B cell (primary cell): ENCODE data around the gene PPP2R5C. TPM values are rescaled to one million over a fixed set of nuclear protein-coding genes. Genes with fewer than 3 reads are reported as not detected.

Experiments
- ATAC-seq: fragments of 200-7000 bp; cut with Tn5 transposase; one replicate; pipeline ENCODE4 v1.10.0; 2021; ENCODE audit warnings: low read depth, mild to moderate bottlenecking, moderate number of reproducible peaks, moderate library complexity
- CTCF ChIA-PET: fragments of 350-600 bp; sonication (Branson Sonifier 250); formaldehyde crosslinking; loops from one replicate; lab custom pipeline; 2021; ENCODE audit warnings: antibody characterized with exemption, inconsistent platforms; lab: Charles Lee
- POLR2A ChIA-PET: fragments of 350-600 bp; sonication (Branson Sonifier 250); formaldehyde crosslinking; loops from one replicate; lab custom pipeline; 2021; ENCODE audit warnings: antibody characterized with exemption; lab: Charles Lee
- DNase-seq: peaks from one replicate; pipeline ENCODE4 v3.0.0; 2013
- H2AFZ ChIP-seq: 2 replicates; pipeline ENCODE4 v1.6.1; 2012; ENCODE audit warnings: mild to moderate bottlenecking, low read depth, low read length; ENCODE audit not compliant: insufficient read depth, poor library complexity, severe bottlenecking
- H3K27ac ChIP-seq, 2 donors: 1 replicate in 1 of 2; 2 replicates in 1 of 2; pipeline ENCODE4 v1.5.1; 2012 to 2013; ENCODE audit warnings: low read length in 2 of 2, mild to moderate bottlenecking in 2 of 2, moderate library complexity in 1 of 2
- H3K27me3 ChIP-seq, 4 experiments: fragments of 200-600 bp in 1 of 4; sonication (generic) in 1 of 4; replicated peaks in 1 of 4; 1 replicate in 2 of 4; 2 replicates in 2 of 4; pipeline versions ENCODE4 v1.6.1 to v1.7.0; 2013 to 2016; ENCODE audit warnings: low read length in 3 of 4, mild to moderate bottlenecking in 2 of 4, mixed read lengths in 1 of 4, moderate library complexity in 1 of 4; ENCODE audit not compliant: insufficient read depth in 4 of 4, control insufficient read depth in 3 of 4; ENCODE audit errors: control extremely low read depth in 1 of 4
- H3K36me3 ChIP-seq, 2 experiments: replicated peaks in 1 of 2; 1 replicate in 1 of 2; 2 replicates in 1 of 2; pipeline versions ENCODE4 v1.6.1 to v1.7.1; 2013; ENCODE audit warnings: low read length in 1 of 2; ENCODE audit not compliant: insufficient read depth in 2 of 2, control insufficient read depth in 1 of 2; ENCODE audit errors: control extremely low read depth in 1 of 2, extremely low read depth in 1 of 2
- H3K4me1 ChIP-seq, 2 donors: fragments of 200-600 bp in 1 of 2; sonication (generic) in 1 of 2; 1 replicate in 1 of 2; 2 replicates in 1 of 2; pipeline versions ENCODE4 v1.5.1 to v1.6.1; 2013 to 2017; ENCODE audit warnings: low read length in 2 of 2; ENCODE audit not compliant: control insufficient read depth in 2 of 2, insufficient read depth in 2 of 2
- H3K4me2 ChIP-seq: replicated peaks from 2 replicates; pipeline ENCODE3; 2012; ENCODE audit warnings: mild to moderate bottlenecking, low read depth, low read length; ENCODE audit not compliant: poor library complexity, severe bottlenecking
- H3K4me3 ChIP-seq, 5 experiments: fragments of 200-600 bp in 1 of 5; sonication (generic) in 1 of 5; 1 replicate in 3 of 5; 2 replicates in 2 of 5; pipeline versions ENCODE4 v1.5.1 to v1.7.0; 2011 to 2016; ENCODE audit warnings: low read length in 4 of 5, mild to moderate bottlenecking in 4 of 5, low read depth in 2 of 5, control low read depth in 1 of 5, moderate library complexity in 1 of 5; ENCODE audit not compliant: insufficient read depth in 1 of 5; ENCODE audit errors: control extremely low read depth in 1 of 5, extremely low read depth in 1 of 5
- H3K79me2 ChIP-seq: fragments of 200-600 bp; sonication (generic); one replicate; pipeline ENCODE4 v1.6.0; 2016; ENCODE audit warnings: low read length; ENCODE audit not compliant: control insufficient read depth, insufficient read depth
- H3K9ac ChIP-seq: fragments of 200-600 bp; sonication (generic); 2 replicates; pipeline ENCODE4 v1.6.1; 2017; ENCODE audit warnings: mild to moderate bottlenecking, low read length, moderate library complexity
- H3K9me3 ChIP-seq, 3 donors: one replicate each; pipeline versions ENCODE4 v1.6.1 to v1.7.1; 2013; ENCODE audit warnings: low read length in 2 of 3; ENCODE audit not compliant: control insufficient read depth in 2 of 3, insufficient read depth in 1 of 3; ENCODE audit errors: control extremely low read depth in 1 of 3
- H4K20me1 ChIP-seq: 2 replicates; pipeline ENCODE4 v1.6.0; 2012; ENCODE audit warnings: mild to moderate bottlenecking, low read length; ENCODE audit not compliant: insufficient read depth, control insufficient read depth, poor library complexity, severe bottlenecking
- H3K27ac Mint-ChIP-seq: one replicate; pipeline ENCODE4 v1.8.0; 2021; ENCODE audit warnings: mixed read lengths
- H3K27me3 Mint-ChIP-seq: one replicate; pipeline ENCODE4 v1.8.0; 2021; ENCODE audit warnings: mixed read lengths
- H3K4me1 Mint-ChIP-seq: one replicate; pipeline ENCODE4 v1.8.0; 2021; ENCODE audit warnings: mixed read lengths
- H3K4me3 Mint-ChIP-seq: one replicate; pipeline ENCODE4 v1.8.0; 2021; ENCODE audit warnings: mixed read lengths
- H3K9me3 Mint-ChIP-seq: one replicate; pipeline ENCODE4 v1.8.0; 2022; ENCODE audit warnings: mixed read lengths; ENCODE audit not compliant: insufficient read depth
- EZH2 ChIP-seq: IDR thresholded peaks from 2 replicates; pipeline ENCODE4 v1.6.1; 2012; ENCODE audit warnings: borderline replicate concordance, low read depth, mild to moderate bottlenecking, moderate library complexity, low read length; ENCODE audit not compliant: insufficient read depth, poor library complexity, severe bottlenecking
- WGBS: methylation state at CpG from one replicate; pipeline ENCODE4 v1.1.5; 2013; ENCODE audit warnings: missing lambda C conversion rate; ENCODE audit not compliant: insufficient coverage; 5-methylcytosine and 5-hydroxymethylcytosine counted together
- intact Hi-C: fragments of 100-400 bp; cut with micrococcal nuclease; formaldehyde crosslinking; loops from one replicate; pipeline ENCODE4 v1.10.0; 2022
- polyA plus RNA-seq: library from polyadenylated mRNA; depleted of rRNA; stranded (reverse); fragments of >200 nt; gene quantifications from 2 replicates; pipeline ENCODE4 v1.2.3, GENCODE V29; 2012
- total RNA-seq, 2 donors: library from RNA; stranded (reverse); fragments of 120-200 nt in 1 of 2; gene quantifications; 1 replicate in 1 of 2; 2 replicates in 1 of 2; pipeline versions ENCODE4 v1.2.3 to v1.2.4, GENCODE V29; 2013 to 2022
- TF ChIP-seq, protein P1 (sequence below): fragments of 200-600 bp; IDR thresholded peaks from one replicate; pipeline ENCODE4 v1.8.0; 2022; ENCODE audit warnings: antibody characterized with exemption, mild to moderate bottlenecking

Gene PPP2R5C
- total and polyA plus RNA-seq, 2 donors (not counting 1 experiment from before 2014, with no cell fraction given): 91.7 to 330 TPM

- Histone ChIP-seq H3K9ac (peak overlapping the region; percentile 17), H3K36me3 (no peaks in the 10 kb centered on the region), H3K27me3 (no peaks in the 10 kb centered on the region), H3K4me2 (peak overlapping the region; percentile 43), H4K20me1 (peaks cover 6% of the 10 kb centered on the region), H3K79me2 (peaks cover 40% of the 10 kb centered on the region), H3K27ac (peak overlapping the region; percentile 54 to 63), H3K4me3 (no peak overlapping the region), H3K4me1 (peaks cover 40 to 55% of the 10 kb centered on the region in 2 donors), H3K9me3 (no peaks in the 10 kb centered on the region), H2AFZ (peak overlapping the region; percentile 14)
- TF ChIP-seq, protein P1, sequence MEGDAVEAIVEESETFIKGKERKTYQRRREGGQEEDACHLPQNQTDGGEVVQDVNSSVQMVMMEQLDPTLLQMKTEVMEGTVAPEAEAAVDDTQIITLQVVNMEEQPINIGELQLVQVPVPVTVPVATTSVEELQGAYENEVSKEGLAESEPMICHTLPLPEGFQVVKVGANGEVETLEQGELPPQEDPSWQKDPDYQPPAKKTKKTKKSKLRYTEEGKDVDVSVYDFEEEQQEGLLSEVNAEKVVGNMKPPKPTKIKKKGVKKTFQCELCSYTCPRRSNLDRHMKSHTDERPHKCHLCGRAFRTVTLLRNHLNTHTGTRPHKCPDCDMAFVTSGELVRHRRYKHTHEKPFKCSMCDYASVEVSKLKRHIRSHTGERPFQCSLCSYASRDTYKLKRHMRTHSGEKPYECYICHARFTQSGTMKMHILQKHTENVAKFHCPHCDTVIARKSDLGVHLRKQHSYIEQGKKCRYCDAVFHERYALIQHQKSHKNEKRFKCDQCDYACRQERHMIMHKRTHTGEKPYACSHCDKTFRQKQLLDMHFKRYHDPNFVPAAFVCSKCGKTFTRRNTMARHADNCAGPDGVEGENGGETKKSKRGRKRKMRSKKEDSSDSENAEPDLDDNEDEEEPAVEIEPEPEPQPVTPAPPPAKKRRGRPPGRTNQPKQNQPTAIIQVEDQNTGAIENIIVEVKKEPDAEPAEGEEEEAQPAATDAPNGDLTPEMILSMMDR: no peak
- no peak for TF ChIP-seq EZH2
- ChIA-PET CTCF (interaction anchor here (1.3 to 15.9 kb wide), 3 partner anchors 34 to 105 kb away, joined by 4 to 190 read pairs (median 11); no protein-coding TSS in a partner anchor), POLR2A (interaction anchor here (0.6 to 2.1 kb wide), 2 partner anchors 35 to 53 kb away, joined by 6 to 7 read pairs; no protein-coding TSS in a partner anchor)
- H3K4me1 Mint-ChIP-seq: peaks cover 60% of the 10 kb centered on the region
- no peaks in the 10 kb centered on the region for H3K9me3 Mint-ChIP-seq
- ATAC-seq (peak; percentile 12), DNase-seq (no peak)
- intact Hi-C loops: loop anchor here (2.0 kb wide), 1 partner anchor 50 kb away; no protein-coding TSS in a partner anchor
- 14% methylated on average over 4 of the region's 8 CpGs for WGBS
- no peaks in the 10 kb centered on the region for H3K27me3 Mint-ChIP-seq
- peak overlapping the region; percentile 93 for H3K27ac Mint-ChIP-seq
- H3K4me3 Mint-ChIP-seq: peak overlapping the region; percentile 36
Measured at GRCh38 chr14:101774814-101775213, 13.3 kb downstream of the PPP2R5C start.

DNA sequence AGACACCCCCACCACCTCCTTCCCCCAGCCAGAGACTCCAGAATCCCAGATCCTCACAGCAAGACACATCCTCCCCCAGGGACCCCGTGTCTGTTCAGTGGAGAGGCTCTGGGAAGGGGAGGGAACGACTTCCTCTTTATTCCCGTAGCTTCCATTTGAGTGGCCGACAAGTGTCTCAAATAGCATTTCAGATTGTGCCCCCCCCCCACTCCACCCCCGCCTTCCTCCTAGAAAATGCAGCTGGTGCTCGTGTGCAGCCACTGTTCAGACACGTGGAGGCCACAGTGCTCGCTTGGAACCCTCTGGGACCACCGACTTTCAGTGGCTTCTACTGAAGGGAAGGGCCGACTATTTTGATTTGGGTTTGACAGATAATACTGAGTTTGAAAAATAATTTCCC is 14.3 kb downstream of the PPP2R5C start:
- peaks cover 67% of the 10 kb centered on the region for H3K4me1 Mint-ChIP-seq
- H3K36me3 ChIP-seq: no peaks in the 10 kb centered on the region
- H3K4me2 ChIP-seq: peak overlapping the region; percentile 50
- TF ChIP-seq, protein P1: no peak
- TF ChIP-seq EZH2: no peak
- ATAC-seq (peak; percentile 43), DNase-seq (peak; percentile 40)
- no peaks in the 10 kb centered on the region for H3K9me3 ChIP-seq
- H3K9ac ChIP-seq: peak overlapping the region; percentile 7
- no peaks in the 10 kb centered on the region for H3K27me3 Mint-ChIP-seq
- POLR2A ChIA-PET: interaction anchor here (0.6 to 1.6 kb wide), 7 partner anchors 13 to 69 kb away, joined by 3 to 7 read pairs (median 4); no protein-coding TSS in a partner anchor
- peak overlapping the region in 1 of 5 experiments; percentile 13 for H3K4me3 ChIP-seq
- peak overlapping the region in 1 of 2 donors; percentile 26 for H3K27ac ChIP-seq
- intact Hi-C loops: loop anchor here (2.0 kb wide), 1 partner anchor 49 kb away; no protein-coding TSS in a partner anchor
- peaks cover 50% of the 10 kb centered on the region for H3K79me2 ChIP-seq
- no CpG with 5 or more reads among the region's 10 CpGs for WGBS
- no peak overlapping the region for H2AFZ ChIP-seq
- CTCF ChIA-PET: interaction anchor here (1.8 to 15.9 kb wide), 3 partner anchors 33 to 67 kb away, joined by 6 to 190 read pairs (median 11); no protein-coding TSS in a partner anchor
- H3K4me3 Mint-ChIP-seq: peak overlapping the region; percentile 82
- H3K4me1 ChIP-seq: peaks cover 45 to 62% of the 10 kb centered on the region in 2 donors
- peaks cover 0 to 2% (median under 1%) of the 10 kb centered on the region in 4 experiments for H3K27me3 ChIP-seq
- H4K20me1 ChIP-seq: peaks cover 16% of the 10 kb centered on the region
- no peaks in the 10 kb centered on the region for H3K9me3 Mint-ChIP-seq
- peak overlapping the region; percentile 93 for H3K27ac Mint-ChIP-seq
